Keratinocyte (primary cell): ENCODE data around the gene GDPD5. TPM values are rescaled to one million over a fixed set of nuclear protein-coding genes. Genes with fewer than 3 reads are reported as not detected.

Experiments used
- DNase-seq: peaks from one replicate; pipeline ENCODE4 v3.0.0-alpha.2; 2011; ENCODE audit warnings: low read depth, missing footprints, low spot score
- FAIRE-seq: peaks from 2 replicates; lab custom pipeline; 2011; peaks lifted over from hg19 to GRCh38; lab: Jason Lieb, UNC
- H2AFZ ChIP-seq: 2 replicates; pipeline ENCODE4 v1.6.0; 2012; ENCODE audit warnings: low read length, control low read depth, inconsistent platforms; ENCODE audit not compliant: control insufficient read depth
- H3K27ac ChIP-seq: 2 replicates; pipeline ENCODE4 v1.5.1; 2011; ENCODE audit warnings: low read length; ENCODE audit not compliant: control insufficient read depth, insufficient read depth
- H3K27me3 ChIP-seq: 3 replicates; pipeline ENCODE4 v1.6.0; 2011; ENCODE audit warnings: low read length; ENCODE audit not compliant: control insufficient read depth, insufficient read depth; ENCODE audit errors: extremely low read depth
- H3K36me3 ChIP-seq, 2 experiments: 2 replicates in 1 of 2; 3 replicates in 1 of 2; pipeline ENCODE4 v1.5.1; 2011; ENCODE audit warnings: low read length in 2 of 2, mild to moderate bottlenecking in 1 of 2; ENCODE audit not compliant: control insufficient read depth in 2 of 2, insufficient read depth in 2 of 2; ENCODE audit errors: extremely low read depth in 1 of 2
- H3K4me1 ChIP-seq: 3 replicates; pipeline ENCODE4 v1.5.1; 2011; ENCODE audit warnings: low read length; ENCODE audit not compliant: control insufficient read depth, insufficient read depth; ENCODE audit errors: extremely low read depth
- H3K4me2 ChIP-seq: 3 replicates; pipeline ENCODE4 v1.6.0; 2011; ENCODE audit warnings: low read depth, low read length; ENCODE audit not compliant: control insufficient read depth, insufficient read depth; ENCODE audit errors: extremely low read depth
- H3K4me3 ChIP-seq, 3 experiments: fragments of 200-600 bp in 1 of 3; sonication (generic) in 1 of 3; 2 replicates in 2 of 3; 3 replicates in 1 of 3; pipeline ENCODE4 v1.5.1; 2011 to 2016; ENCODE audit warnings: low read length in 3 of 3, mild to moderate bottlenecking in 3 of 3, control low read depth in 2 of 3, inconsistent platforms in 1 of 3, low read depth in 1 of 3, mixed read lengths in 1 of 3, mixed run types in 1 of 3, moderate library complexity in 1 of 3; ENCODE audit not compliant: control insufficient read depth in 2 of 3, insufficient read depth in 2 of 3; ENCODE audit errors: extremely low read depth in 1 of 3
- H3K79me2 ChIP-seq: 2 replicates; pipeline ENCODE4 v1.6.0; 2012; ENCODE audit warnings: low read length; ENCODE audit not compliant: control insufficient read depth, insufficient read depth
- H3K9ac ChIP-seq: 3 replicates; pipeline ENCODE4 v1.6.0; 2011; ENCODE audit warnings: low read length; ENCODE audit not compliant: control insufficient read depth, insufficient read depth; ENCODE audit errors: extremely low read depth
- H3K9me1 ChIP-seq: 3 replicates; pipeline ENCODE4 v1.6.0; 2011; ENCODE audit warnings: low read length; ENCODE audit not compliant: control insufficient read depth, insufficient read depth; ENCODE audit errors: extremely low read depth
- H3K9me3 ChIP-seq: 2 replicates; pipeline ENCODE4 v1.5.1; 2012; ENCODE audit warnings: low read depth, low read length; ENCODE audit not compliant: control insufficient read depth
- H4K20me1 ChIP-seq: 3 replicates; pipeline ENCODE4 v1.6.0; 2011; ENCODE audit warnings: low read length; ENCODE audit not compliant: control insufficient read depth, insufficient read depth; ENCODE audit errors: extremely low read depth
- CTCF ChIP-seq, 3 experiments: IDR thresholded peaks in 1 of 3; conservative IDR thresholded peaks in 1 of 3; optimal IDR thresholded peaks in 1 of 3; 2 replicates in 2 of 3; 3 replicates in 1 of 3; pipeline versions ENCODE3 to v1.5.1; 2011; ENCODE audit warnings: low read length in 3 of 3, mild to moderate bottlenecking in 3 of 3, moderate library complexity in 2 of 3, control low read depth in 1 of 3, inconsistent platforms in 1 of 3; ENCODE audit not compliant: insufficient read depth in 2 of 3; ENCODE audit errors: extremely low read depth in 1 of 3
- EZH2 ChIP-seq: IDR thresholded peaks from one replicate; pipeline ENCODE4 v1.6.1; 2012; ENCODE audit warnings: inconsistent platforms, mild to moderate bottlenecking, low read length, moderate library complexity
- dilution Hi-C: fragments of 300-500 bp; cut with MboI; formaldehyde crosslinking; loops from one replicate; pipeline ENCODE4 v1.7.0; 2020; ENCODE audit warnings: low sequenced_read_pairs; ENCODE audit not compliant: extremely low pct_ligation_motif_present
- polyA plus RNA-seq, 5 experiments: library from polyadenylated mRNA; depleted of rRNA in 3 of 5; stranded (reverse) in 3 of 5; stranded (forward) in 1 of 5; unstranded in 1 of 5; fragments of >200 nt; gene quantifications; 1 replicate in 1 of 5; 2 replicates in 3 of 5; 3 replicates in 1 of 5; pipeline versions ENCODE4 v1.2.1 to v1.2.3, GENCODE V29; 2011 to 2012; ENCODE audit warnings: missing spikeins in 2 of 5, low read depth in 1 of 5, low replicate concordance in 1 of 5

Gene GDPD5
- polyA plus RNA-seq, 1 donor (not counting 4 experiments of a cell fraction or from before 2014, with no cell fraction given) = 2.1 TPM

GRCh38 chr11:75425422-75425821, 100.3 kb downstream of the GDPD5 start:
- Histone ChIP-seq H3K9me1 (no peaks in the 10 kb centered on the region), H3K9me3 (peaks cover 6% of the 10 kb centered on the region), H3K9ac (no peak overlapping the region), H2AFZ (no peak overlapping the region), H3K27ac (no peak overlapping the region), H3K4me3 (no peak overlapping the region), H3K4me1 (no peaks in the 10 kb centered on the region), H3K36me3 (peaks cover 3% of the 10 kb centered on the region in 2 experiments), H4K20me1 (no peaks in the 10 kb centered on the region), H3K27me3 (peaks cover 18% of the 10 kb centered on the region), H3K4me2 (no peak overlapping the region), H3K79me2 (no peaks in the 10 kb centered on the region)
- no peak for TF ChIP-seq EZH2
- peak; percentile 24 to 54 (median 39) for TF ChIP-seq CTCF (optimal IDR thresholded peaks at IDR 0.05 in 1 of 3, IDR thresholded peaks at IDR 0.05 in 1 of 3, conservative IDR thresholded peaks at IDR 0.05 in 1 of 3; ENCODE audit: extremely low read depth in 1 of 3, insufficient read depth in 2 of 3, low read length in 3 of 3)
- dilution Hi-C loops = no loop called here
- DNase-seq (no peak), FAIRE-seq (no peak)

- no peak overlapping the region for H3K4me3 ChIP-seq
- H3K9me3 ChIP-seq = peaks cover 3% of the 10 kb centered on the region
- H3K27me3 ChIP-seq = peaks cover 10% of the 10 kb centered on the region
- no peaks in the 10 kb centered on the region for H3K9me1 ChIP-seq
- no peak overlapping the region for H3K27ac ChIP-seq
- no peak overlapping the region for H3K9ac ChIP-seq
- DNase-seq (no peak), FAIRE-seq (no peak)
- H4K20me1 ChIP-seq = no peaks in the 10 kb centered on the region
- TF ChIP-seq CTCF (optimal IDR thresholded peaks at IDR 0.05 in 1 of 3, IDR thresholded peaks at IDR 0.05 in 1 of 3, conservative IDR thresholded peaks at IDR 0.05 in 1 of 3; ENCODE audit: extremely low read depth in 1 of 3, insufficient read depth in 2 of 3, low read length in 3 of 3) (no peak), EZH2 (no peak)
- peaks cover 3% of the 10 kb centered on the region in 2 experiments for H3K36me3 ChIP-seq
- no peak overlapping the region for H2AFZ ChIP-seq
- dilution Hi-C loops = no loop called here
- H3K79me2 ChIP-seq = no peaks in the 10 kb centered on the region
- H3K4me1 ChIP-seq = no peaks in the 10 kb centered on the region
- no peak overlapping the region for H3K4me2 ChIP-seq
Observed at GRCh38 chr11:75424396-75424795, 101.3 kb downstream of the GDPD5 start.
